H1 (cell line): ENCODE data around the gene MOSMO. TPM values are rescaled to one million over a fixed set of nuclear protein-coding genes. Genes with fewer than 3 reads are reported as not detected.

ENCODE experiments used
- CTCF ChIA-PET: fragments of 300-600 bp; sonication (Branson Sonifier 250); formaldehyde crosslinking; loops from one replicate; lab custom pipeline; 2021; ENCODE audit not compliant: partially characterized antibody; lab: Charles Lee
- POLR2A ChIA-PET: fragments of 300-600 bp; sonication (Branson Sonifier 250); formaldehyde crosslinking; loops from one replicate; lab custom pipeline; 2021; ENCODE audit warnings: inconsistent platforms; ENCODE audit not compliant: partially characterized antibody; lab: Charles Lee
- DNase-seq, 2 experiments: peaks; one replicate each; pipeline versions ENCODE4 v3.0.0 to v3.0.0-alpha.2; 2010 to 2022; ENCODE audit warnings: low spot score in 2 of 2, low read depth in 1 of 2, mixed read lengths in 1 of 2
- FAIRE-seq: peaks from 2 replicates; lab custom pipeline; 2011; peaks lifted over from hg19 to GRCh38; lab: Jason Lieb, UNC
- H2AFZ ChIP-seq: 2 replicates; pipeline ENCODE4 v1.8.1; 2012; ENCODE audit warnings: low read length, inconsistent platforms
- H2AK5ac ChIP-seq: 2 replicates; pipeline ENCODE4 v1.6.1; 2013; ENCODE audit warnings: low read depth, low read length
- H2BK120ac ChIP-seq: replicated peaks from 2 replicates; pipeline ENCODE3; 2013; ENCODE audit warnings: low read depth, low read length, inconsistent platforms
- H2BK12ac ChIP-seq: 2 replicates; pipeline ENCODE4 v1.6.1; 2013; ENCODE audit warnings: low read depth, low read length
- H2BK15ac ChIP-seq: 2 replicates; pipeline ENCODE4 v1.6.1; 2013; ENCODE audit warnings: low read length
- H2BK20ac ChIP-seq: 2 replicates; pipeline ENCODE4 v1.6.1; 2013; ENCODE audit warnings: low read length
- H2BK5ac ChIP-seq: 2 replicates; pipeline ENCODE4 v1.6.1; 2013; ENCODE audit warnings: low read depth, low read length
- H3K14ac ChIP-seq: 2 replicates; pipeline ENCODE4 v1.6.1; 2013; ENCODE audit warnings: inconsistent platforms; ENCODE audit not compliant: insufficient read length
- H3K18ac ChIP-seq: 2 replicates; pipeline ENCODE4 v1.6.1; 2013; ENCODE audit warnings: low read length; ENCODE audit errors: extremely low read depth
- H3K23ac ChIP-seq: 2 replicates; pipeline ENCODE4 v1.6.1; 2013; ENCODE audit warnings: inconsistent platforms; ENCODE audit not compliant: insufficient read length
- H3K23me2 ChIP-seq: 2 replicates; pipeline ENCODE4 v1.6.1; 2013; ENCODE audit warnings: low read depth, low read length
- H3K27ac ChIP-seq: 2 replicates; pipeline ENCODE4 v1.6.1; 2011; ENCODE audit warnings: low read depth, low read length, inconsistent platforms
- H3K27me3 ChIP-seq, 4 experiments: replicated peaks in 1 of 4; 1 replicate in 1 of 4; 2 replicates in 3 of 4; pipeline versions ENCODE4 v1.6.1 to v1.8.1; 2011 to 2013; ENCODE audit warnings: low read length in 3 of 4, mild to moderate bottlenecking in 3 of 4, inconsistent platforms in 2 of 4, mixed read lengths in 2 of 4, moderate library complexity in 1 of 4; ENCODE audit not compliant: control insufficient read depth in 3 of 4, insufficient read depth in 3 of 4; ENCODE audit errors: extremely low read depth in 1 of 4
- H3K36me3 ChIP-seq, 4 experiments: 2 replicates each; pipeline versions ENCODE4 v1.6.1 to v1.8.1; 2011 to 2013; ENCODE audit warnings: mild to moderate bottlenecking in 4 of 4, low read length in 3 of 4, moderate library complexity in 2 of 4, control low read depth in 1 of 4, inconsistent platforms in 1 of 4; ENCODE audit not compliant: insufficient read depth in 4 of 4, control insufficient read depth in 2 of 4
- H3K4ac ChIP-seq: replicated peaks from 2 replicates; pipeline ENCODE3; 2013; ENCODE audit warnings: low read length, low read depth, mixed read lengths, inconsistent platforms; ENCODE audit not compliant: insufficient read length
- H3K4me1 ChIP-seq, 4 experiments: replicated peaks in 1 of 4; 1 replicate in 1 of 4; 2 replicates in 3 of 4; pipeline versions ENCODE4 v1.6.1 to v1.8.1; 2011 to 2013; ENCODE audit warnings: low read length in 3 of 4, inconsistent platforms in 2 of 4, mixed read lengths in 1 of 4; ENCODE audit not compliant: insufficient read depth in 4 of 4, control insufficient read depth in 3 of 4
- H3K4me2 ChIP-seq, 2 experiments: 2 replicates each; pipeline versions ENCODE4 v1.6.1 to v1.8.1; 2011 to 2013; ENCODE audit warnings: low read depth in 2 of 2, low read length in 2 of 2, control low read depth in 1 of 2, inconsistent platforms in 1 of 2, mild to moderate bottlenecking in 1 of 2; ENCODE audit not compliant: insufficient read depth in 1 of 2
- H3K4me3 ChIP-seq, 4 experiments: fragments of 200-600, 300-600 bp in 1 of 4; sonication (generic), shearing (Covaris generic), sonication (Bioruptor Twin) in 1 of 4; 2 replicates each; pipeline versions ENCODE4 v1.5.1 to v1.8.1; 2011 to 2016; ENCODE audit warnings: low read length in 4 of 4, low read depth in 3 of 4, control low read depth in 2 of 4, inconsistent platforms in 2 of 4, mild to moderate bottlenecking in 2 of 4, mixed read lengths in 1 of 4, moderate library complexity in 1 of 4; ENCODE audit not compliant: insufficient read depth in 2 of 4; ENCODE audit errors: extremely low read depth in 1 of 4
- H3K56ac ChIP-seq: replicated peaks from 2 replicates; pipeline ENCODE3; 2013; ENCODE audit warnings: low read depth, mild to moderate bottlenecking, mixed read lengths, low read length, inconsistent platforms; ENCODE audit not compliant: insufficient read length
- H3K79me1 ChIP-seq: 2 replicates; pipeline ENCODE4 v1.6.1; 2013; ENCODE audit warnings: low read depth, low read length, control low read depth
- H3K79me2 ChIP-seq, 2 experiments: 2 replicates each; pipeline versions ENCODE4 v1.6.1 to v1.8.1; 2012 to 2013; ENCODE audit warnings: low read length in 2 of 2, mild to moderate bottlenecking in 2 of 2, inconsistent platforms in 1 of 2; ENCODE audit not compliant: insufficient read depth in 2 of 2, control insufficient read depth in 1 of 2
- H3K9ac ChIP-seq, 4 experiments: replicated peaks in 1 of 4; 1 replicate in 1 of 4; 2 replicates in 3 of 4; pipeline versions ENCODE4 v1.6.1 to v1.8.1; 2011 to 2013; ENCODE audit warnings: low read depth in 3 of 4, low read length in 3 of 4, control low read depth in 2 of 4, mild to moderate bottlenecking in 2 of 4, moderate library complexity in 2 of 4, inconsistent platforms in 1 of 4; ENCODE audit errors: extremely low read depth in 1 of 4
- H3K9me3 ChIP-seq, 2 experiments: 2 replicates each; pipeline versions ENCODE4 v1.6.1 to v1.8.1; 2012 to 2013; ENCODE audit warnings: mild to moderate bottlenecking in 2 of 2, moderate library complexity in 2 of 2, control low read depth in 1 of 2, inconsistent platforms in 1 of 2, low read depth in 1 of 2, low read length in 1 of 2, mixed read lengths in 1 of 2; ENCODE audit not compliant: insufficient read depth in 2 of 2
- H4K20me1 ChIP-seq, 2 experiments: replicated peaks in 1 of 2; 2 replicates each; pipeline versions ENCODE3 to v1.8.1; 2011 to 2013; ENCODE audit warnings: inconsistent platforms in 2 of 2, low read length in 2 of 2, mild to moderate bottlenecking in 1 of 2; ENCODE audit not compliant: insufficient read depth in 2 of 2, control insufficient read depth in 1 of 2
- H4K5ac ChIP-seq: 2 replicates; pipeline ENCODE4 v1.6.1; 2013; ENCODE audit warnings: low read length, low read depth, mixed read lengths, inconsistent platforms; ENCODE audit not compliant: insufficient read length
- H4K8ac ChIP-seq: 2 replicates; pipeline ENCODE4 v1.8.0; 2013; ENCODE audit warnings: mild to moderate bottlenecking, moderate library complexity, low read length, inconsistent platforms; ENCODE audit not compliant: insufficient read depth; ENCODE audit errors: extremely low read depth
- H4K91ac ChIP-seq: replicated peaks from 2 replicates; pipeline ENCODE3; 2013; ENCODE audit warnings: low read length, mixed read lengths, inconsistent platforms; ENCODE audit not compliant: insufficient read length
- CREB1 ChIP-seq: IDR thresholded peaks from 2 replicates; pipeline ENCODE4 v1.6.1; 2012; ENCODE audit warnings: inconsistent platforms
- CTBP2 ChIP-seq: IDR thresholded peaks from 2 replicates; pipeline ENCODE4 v1.7.0; 2011; ENCODE audit warnings: borderline replicate concordance, mild to moderate bottlenecking, moderate library complexity, mixed read lengths, low read length; ENCODE audit not compliant: insufficient read depth, insufficient read length
- GABPA ChIP-seq: IDR thresholded peaks from 2 replicates; pipeline ENCODE4 v1.6.1; 2011; ENCODE audit warnings: mild to moderate bottlenecking, low read length, moderate library complexity, borderline replicate concordance; ENCODE audit not compliant: insufficient read depth
- JUN ChIP-seq: IDR thresholded peaks from 2 replicates; pipeline ENCODE4 v1.6.1; 2011; ENCODE audit warnings: low read depth, mild to moderate bottlenecking, improper control_type of control experiment, low read length
- KDM1A ChIP-seq: fragments of 200-600, 300-600 bp; sonication (generic); IDR thresholded peaks from 2 replicates; pipeline ENCODE4 v1.7.1; 2016; ENCODE audit warnings: mild to moderate bottlenecking, low read length, borderline replicate concordance
- RFX5 ChIP-seq: IDR thresholded peaks from 2 replicates; pipeline ENCODE4 v1.6.1; 2011; ENCODE audit warnings: low read depth, low read length, improper control_type of control experiment, borderline replicate concordance
- SP1 ChIP-seq: IDR thresholded peaks from 2 replicates; pipeline ENCODE4 v1.6.1; 2011; ENCODE audit warnings: low read depth, low read length
- WGBS, 2 experiments: shearing (Covaris generic) in 1 of 2; methylation state at CpG; one replicate each; pipeline versions ENCODE4 v1.1.6 to v1.1.7; 2013 to 2015; ENCODE audit warnings: low lambda C conversion rate in 2 of 2, mixed read lengths in 2 of 2, inconsistent platforms in 1 of 2, low coverage in 1 of 2, missing lambda C conversion rate in 1 of 2; ENCODE audit not compliant: insufficient replicate concordance in 2 of 2, insufficient coverage in 1 of 2, insufficient read length in 1 of 2; ENCODE audit errors: extremely low coverage in 1 of 2, missing lambda C conversion rate in 1 of 2; 5-methylcytosine and 5-hydroxymethylcytosine counted together
- polyA plus RNA-seq, 7 experiments: library from polyadenylated mRNA; depleted of rRNA in 3 of 7; stranded (reverse) in 5 of 7; unstranded in 2 of 7; fragments of >200 nt in 5 of 7; fragments of 200-250 nt in 2 of 7; gene quantifications; 1 replicate in 5 of 7; 2 replicates in 1 of 7; 4 replicates in 1 of 7; pipeline versions ENCODE4 v1.2.1 to v1.2.3, GENCODE V29; 2011 to 2013; ENCODE audit warnings: missing spikeins in 2 of 7, mixed read lengths in 2 of 7
- total RNA-seq: library from RNA; stranded (reverse); fragmentation: NEBNext Ultra II Directional; extraction: Animal tissue kit (Norgen Biotek cat#: 25700); gene quantifications from 2 replicates; pipeline ENCODE4 v1.2.1, GENCODE V29; 2021
- TF ChIP-seq, protein P1 (sequence below): IDR thresholded peaks from 2 replicates; pipeline ENCODE4 v1.6.1; 2012; ENCODE audit warnings: low read length, inconsistent platforms

MOSMO gene
- total and polyA plus RNA-seq, 2 of the 8 experiments (the other 6 are each of a cell fraction or from before 2014, with no cell fraction given), result 8.6 to 14.8 TPM

DNA sequence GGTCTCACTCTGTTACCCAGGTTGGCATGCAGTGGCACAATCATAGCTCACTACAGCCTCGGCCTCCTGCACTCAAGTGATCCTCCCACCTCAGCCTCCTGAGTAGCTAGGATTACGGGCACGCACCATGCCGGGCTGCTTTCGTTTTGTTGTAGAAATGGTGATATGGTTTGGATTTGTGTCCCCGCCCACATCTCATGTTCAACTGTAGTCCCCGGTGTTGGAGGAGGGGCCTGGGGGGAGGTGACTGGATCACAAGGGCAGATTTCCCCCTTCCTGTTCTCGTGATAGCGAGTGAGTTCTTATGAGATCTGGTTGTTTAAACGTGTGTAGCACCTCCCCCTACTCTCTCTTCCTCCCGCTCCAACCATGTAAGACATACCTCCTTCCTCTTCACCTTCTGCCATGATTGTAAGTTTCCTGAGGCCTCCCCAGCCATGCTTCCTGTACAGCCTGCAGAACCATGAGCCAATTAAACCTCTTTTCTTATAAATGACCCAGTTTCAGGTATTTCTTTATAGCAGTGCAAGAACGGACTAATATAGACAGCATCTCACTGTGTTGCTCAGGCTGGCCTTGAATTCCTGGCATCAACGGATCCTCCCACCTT is 12.9 kb upstream of the MOSMO start:
- no peaks in the 10 kb centered on the region for H3K36me3 ChIP-seq
- no peak overlapping the region for H3K4ac ChIP-seq
- H2BK20ac ChIP-seq, result no peak overlapping the region
- no peaks in the 10 kb centered on the region for H3K4me1 ChIP-seq
- H3K27ac ChIP-seq, result no peak overlapping the region
- no peak overlapping the region for H4K5ac ChIP-seq
- H4K20me1 ChIP-seq, result no peaks in the 10 kb centered on the region
- no peak for FAIRE-seq
- no peaks in the 10 kb centered on the region for H3K27me3 ChIP-seq
- H3K18ac ChIP-seq, result no peak overlapping the region
- no peak overlapping the region for H2BK120ac ChIP-seq
- ChIA-PET CTCF (interaction anchor here (0.6 to 19.4 kb wide), 3 partner anchors 44 to 191 kb away, joined by 3 to 247 read pairs (median 127); no protein-coding TSS in a partner anchor), POLR2A (no interaction called here)
- no peaks in the 10 kb centered on the region for H3K79me1 ChIP-seq
- H3K4me2 ChIP-seq, result no peak overlapping the region
- H3K9ac ChIP-seq, result no peak overlapping the region
- H3K56ac ChIP-seq, result no peak overlapping the region
- no peak overlapping the region for H4K8ac ChIP-seq
- no peak overlapping the region for H3K14ac ChIP-seq
- no peak overlapping the region for H2BK12ac ChIP-seq
- no peak overlapping the region for H3K4me3 ChIP-seq
- no peak overlapping the region for H2BK15ac ChIP-seq
- 93% methylated on average over 13 of the region's 13 CpGs; no CpG with 5 or more reads in 1 of the 2 experiments for WGBS, 2 experiments
- H2BK5ac ChIP-seq, result no peak overlapping the region
- H3K9me3 ChIP-seq, result no peaks in the 10 kb centered on the region
- no peaks in the 10 kb centered on the region for H3K79me2 ChIP-seq
- no peak overlapping the region for H3K23ac ChIP-seq
- no peaks in the 10 kb centered on the region for H3K23me2 ChIP-seq
- no peak overlapping the region for H2AFZ ChIP-seq
- no peak overlapping the region for H4K91ac ChIP-seq
- no peak for DNase-seq
- no peak overlapping the region for H2AK5ac ChIP-seq
- TF ChIP-seq CTBP2, result no peak
- no peak for TF ChIP-seq RFX5
- TF ChIP-seq, protein P1, sequence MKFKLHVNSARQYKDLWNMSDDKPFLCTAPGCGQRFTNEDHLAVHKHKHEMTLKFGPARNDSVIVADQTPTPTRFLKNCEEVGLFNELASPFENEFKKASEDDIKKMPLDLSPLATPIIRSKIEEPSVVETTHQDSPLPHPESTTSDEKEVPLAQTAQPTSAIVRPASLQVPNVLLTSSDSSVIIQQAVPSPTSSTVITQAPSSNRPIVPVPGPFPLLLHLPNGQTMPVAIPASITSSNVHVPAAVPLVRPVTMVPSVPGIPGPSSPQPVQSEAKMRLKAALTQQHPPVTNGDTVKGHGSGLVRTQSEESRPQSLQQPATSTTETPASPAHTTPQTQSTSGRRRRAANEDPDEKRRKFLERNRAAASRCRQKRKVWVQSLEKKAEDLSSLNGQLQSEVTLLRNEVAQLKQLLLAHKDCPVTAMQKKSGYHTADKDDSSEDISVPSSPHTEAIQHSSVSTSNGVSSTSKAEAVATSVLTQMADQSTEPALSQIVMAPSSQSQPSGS, result no peak
- TF ChIP-seq KDM1A, result no peak
- no peak for TF ChIP-seq SP1
- no peak for TF ChIP-seq CREB1
- no peak for TF ChIP-seq JUN
- TF ChIP-seq GABPA, result no peak
